NT2/D1 (cell line): Measurements from ENCODE around the gene SIAH3.

ENCODE experiments used
- SUZ12 ChIP-seq: IDR thresholded peaks from 2 replicates; pipeline ENCODE4 v1.6.1; 2011; ENCODE audit not compliant: insufficient read length, insufficient read depth; ENCODE audit errors: extremely low read depth
- YY1 ChIP-seq: IDR thresholded peaks from 2 replicates; pipeline ENCODE4 v1.6.1; 2011; ENCODE audit not compliant: insufficient read length, insufficient read depth
- ZNF274 ChIP-seq: IDR thresholded peaks from 2 replicates; pipeline ENCODE4 v1.6.1; 2011; ENCODE audit warnings: mild to moderate bottlenecking, low read depth, low read length

- TF ChIP-seq YY1 (no peak), SUZ12 (no peak), ZNF274 (no peak)
Measured at GRCh38 chr13:45748941-45749759, 102.4 kb downstream of the SIAH3 start.
